ENCODE measurements around the gene PGR.

The PGR gene

DNA sequence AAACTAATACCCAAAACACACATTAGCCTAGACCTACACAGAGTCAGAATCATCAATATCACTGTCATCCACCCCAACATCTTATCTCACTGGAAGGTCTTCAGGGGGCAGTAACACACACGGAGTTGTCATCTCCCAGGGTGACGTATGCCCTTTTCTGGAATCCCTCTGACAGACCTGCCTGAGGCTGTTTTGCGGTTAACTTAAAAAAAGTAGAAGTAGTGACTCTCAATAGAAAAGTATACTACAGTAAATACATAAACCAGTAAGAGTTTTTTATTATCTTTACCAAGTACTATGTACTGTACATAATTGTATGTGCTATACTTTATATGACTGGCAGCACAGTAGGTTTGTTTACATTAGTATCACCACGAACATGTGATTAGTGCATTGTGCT lies 80.5 kb downstream of the PGR start:
- TF ChIP-seq, protein P1, sequence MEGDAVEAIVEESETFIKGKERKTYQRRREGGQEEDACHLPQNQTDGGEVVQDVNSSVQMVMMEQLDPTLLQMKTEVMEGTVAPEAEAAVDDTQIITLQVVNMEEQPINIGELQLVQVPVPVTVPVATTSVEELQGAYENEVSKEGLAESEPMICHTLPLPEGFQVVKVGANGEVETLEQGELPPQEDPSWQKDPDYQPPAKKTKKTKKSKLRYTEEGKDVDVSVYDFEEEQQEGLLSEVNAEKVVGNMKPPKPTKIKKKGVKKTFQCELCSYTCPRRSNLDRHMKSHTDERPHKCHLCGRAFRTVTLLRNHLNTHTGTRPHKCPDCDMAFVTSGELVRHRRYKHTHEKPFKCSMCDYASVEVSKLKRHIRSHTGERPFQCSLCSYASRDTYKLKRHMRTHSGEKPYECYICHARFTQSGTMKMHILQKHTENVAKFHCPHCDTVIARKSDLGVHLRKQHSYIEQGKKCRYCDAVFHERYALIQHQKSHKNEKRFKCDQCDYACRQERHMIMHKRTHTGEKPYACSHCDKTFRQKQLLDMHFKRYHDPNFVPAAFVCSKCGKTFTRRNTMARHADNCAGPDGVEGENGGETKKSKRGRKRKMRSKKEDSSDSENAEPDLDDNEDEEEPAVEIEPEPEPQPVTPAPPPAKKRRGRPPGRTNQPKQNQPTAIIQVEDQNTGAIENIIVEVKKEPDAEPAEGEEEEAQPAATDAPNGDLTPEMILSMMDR (IDR thresholded peaks at IDR 0.05; ENCODE audit: borderline replicate concordance, insufficient read depth, low read depth, low read length): no peak
- no peak overlapping the region for H3K4me3 ChIP-seq (ENCODE audit: low read depth, low read length)

DNA sequence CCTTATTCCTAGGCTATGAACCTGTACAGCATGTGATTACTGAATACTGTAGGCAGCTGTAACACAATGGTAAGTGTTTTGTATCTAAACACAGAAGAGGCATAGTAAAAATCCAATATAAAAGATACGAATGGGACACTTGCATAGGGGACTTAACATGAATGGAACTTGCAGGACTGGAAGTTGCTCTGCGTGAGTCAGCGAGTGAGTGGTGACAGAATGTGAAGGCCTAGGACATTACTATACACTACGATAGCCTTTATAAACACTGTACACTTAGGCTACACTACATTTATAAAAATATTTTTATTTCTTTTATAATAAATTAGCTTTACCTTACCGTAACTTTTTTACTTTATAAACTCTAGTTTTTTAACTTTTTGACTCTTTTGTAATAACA lies 81.1 kb downstream of the PGR start:
- H3K4me3 ChIP-seq (ENCODE audit: low read depth, low read length): no peak overlapping the region
- TF ChIP-seq, protein P1 (IDR thresholded peaks at IDR 0.05; ENCODE audit: borderline replicate concordance, insufficient read depth, low read depth, low read length): no peak

DNA sequence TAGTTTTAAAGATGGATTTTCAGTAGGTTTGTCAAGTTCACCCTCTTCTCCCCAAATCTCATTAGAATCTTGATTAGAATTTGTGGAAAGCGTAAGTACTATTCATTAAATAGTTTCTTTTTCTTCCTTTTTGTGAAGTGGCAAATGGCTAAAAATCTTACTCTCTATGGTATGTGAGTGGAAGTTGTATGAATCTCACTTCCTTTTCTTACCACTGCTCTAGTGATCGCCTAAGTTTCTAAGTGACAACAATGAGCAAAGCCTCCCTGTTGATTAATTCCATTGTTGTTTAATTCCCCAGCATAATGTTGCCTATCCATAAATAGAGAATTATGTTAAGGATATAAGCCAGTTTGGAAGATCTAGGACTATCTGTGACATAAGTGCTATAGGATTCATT lies 82.7 kb downstream of the PGR start:
- no peak overlapping the region for H3K4me3 ChIP-seq (ENCODE audit: low read depth, low read length)
- TF ChIP-seq, protein P1 (IDR thresholded peaks at IDR 0.05; ENCODE audit: borderline replicate concordance, insufficient read depth, low read depth, low read length): no peak

DNA sequence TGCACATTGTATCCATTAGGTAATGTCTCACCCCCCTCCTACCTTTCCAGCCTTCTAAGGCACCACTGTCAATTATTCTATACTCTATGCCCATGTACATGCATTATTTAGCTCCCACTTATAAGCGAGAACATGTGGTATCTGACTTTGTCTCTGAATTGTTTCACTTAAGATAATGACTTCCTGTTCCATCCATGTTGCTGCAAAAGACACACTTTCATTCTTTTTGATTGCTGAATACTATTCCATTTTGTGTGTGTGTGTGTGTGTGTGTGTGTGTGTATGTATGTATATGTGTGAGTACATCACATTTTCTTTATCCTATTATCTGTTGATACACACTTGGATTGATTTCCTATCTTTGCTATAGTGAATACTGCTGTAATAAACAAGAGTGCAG lies 84.2 kb downstream of the PGR start:
- TF ChIP-seq, protein P1 (IDR thresholded peaks at IDR 0.05; ENCODE audit: borderline replicate concordance, insufficient read depth, low read depth, low read length): no peak
- H3K4me3 ChIP-seq (ENCODE audit: low read depth, low read length): no peak overlapping the region

DNA sequence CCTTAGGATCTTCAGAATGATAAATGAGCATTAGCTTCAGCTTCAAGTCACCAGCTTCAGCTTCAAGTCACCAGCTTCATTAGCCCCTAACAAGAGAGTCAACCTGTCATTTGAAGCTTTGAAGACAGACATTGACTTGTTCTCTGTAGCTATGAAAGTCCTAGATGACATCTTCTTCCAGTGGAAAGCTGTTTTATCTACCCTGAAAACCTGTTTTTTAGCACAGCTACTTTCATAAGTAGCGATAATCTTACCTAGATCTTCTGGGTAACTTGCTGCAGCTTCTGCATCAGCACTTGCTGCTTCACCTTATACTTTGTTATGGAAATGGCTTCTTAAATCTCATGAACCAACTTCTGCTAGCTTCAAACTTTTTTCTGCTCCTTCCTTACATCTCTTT lies 85.7 kb downstream of the PGR start:
- no peak overlapping the region for H3K4me3 ChIP-seq (ENCODE audit: low read depth, low read length)
- TF ChIP-seq, protein P1 (IDR thresholded peaks at IDR 0.05; ENCODE audit: borderline replicate concordance, insufficient read depth, low read depth, low read length): no peak

DNA sequence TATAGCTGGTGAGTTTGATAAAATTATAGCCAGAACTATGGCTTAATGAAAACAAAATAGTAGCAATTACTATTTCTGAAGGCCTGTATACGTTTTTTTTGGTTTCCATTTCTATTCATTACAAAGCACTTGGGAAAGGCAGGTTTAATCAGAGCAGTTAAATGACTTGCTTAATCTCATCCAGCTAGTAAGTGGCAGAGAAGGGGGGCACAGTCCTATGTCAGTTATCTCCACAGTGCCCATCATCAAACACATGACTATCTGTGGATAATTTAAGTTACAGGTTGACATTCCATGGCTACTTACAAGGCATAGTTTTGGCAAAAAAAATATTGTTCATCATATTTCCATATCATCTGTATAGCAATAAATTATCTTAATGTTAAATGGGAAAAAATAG lies 93.7 kb downstream of the PGR start:
- TF ChIP-seq, protein P1 (IDR thresholded peaks at IDR 0.05; ENCODE audit: borderline replicate concordance, insufficient read depth, low read depth, low read length): no peak
- no peak overlapping the region for H3K4me3 ChIP-seq (ENCODE audit: low read depth, low read length)

DNA sequence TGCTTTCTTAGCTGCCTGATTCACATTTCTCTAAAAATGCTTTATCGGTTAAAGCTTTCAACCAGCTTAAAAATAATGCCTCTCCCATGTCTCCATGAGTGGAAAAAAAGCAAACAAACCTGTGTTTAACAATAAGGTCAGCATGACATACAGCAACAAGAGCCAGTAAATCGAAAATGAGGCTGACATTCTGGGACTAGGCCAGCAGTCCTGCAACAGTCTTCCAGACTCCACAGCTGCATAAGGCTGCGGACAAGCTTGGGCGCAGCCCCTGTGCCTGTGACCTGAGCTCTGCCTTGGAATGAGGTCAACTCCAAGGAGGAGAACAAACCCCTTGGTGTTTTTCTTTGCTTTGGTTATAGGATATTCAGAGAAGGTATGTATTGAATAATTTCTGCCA lies 95.5 kb downstream of the PGR start:
- no peak overlapping the region for H3K4me3 ChIP-seq (ENCODE audit: low read depth, low read length)
- TF ChIP-seq, protein P1 (IDR thresholded peaks at IDR 0.05; ENCODE audit: borderline replicate concordance, insufficient read depth, low read depth, low read length): no peak

Data from GM12875 (cell line).